Measurements from ENCODE around the gene EIF5.

DNA sequence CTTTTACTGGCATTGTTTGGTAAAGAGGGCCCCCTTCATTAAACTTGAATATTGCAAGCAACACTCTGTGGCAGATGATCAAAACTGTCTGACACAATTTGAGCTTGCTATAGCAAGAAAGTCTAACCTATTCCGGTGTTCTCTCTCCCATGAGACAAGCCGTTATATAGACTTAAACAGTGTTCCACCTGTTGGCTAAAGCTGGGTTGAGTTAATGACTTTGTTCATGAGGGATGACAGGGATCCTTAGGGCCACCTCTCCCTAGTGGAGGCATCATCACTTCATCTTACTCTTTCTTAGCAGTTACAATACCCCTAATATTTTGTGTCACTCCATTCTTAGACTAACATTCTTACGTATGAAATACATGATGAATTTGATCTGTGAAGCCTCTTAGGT, 3.8 kb downstream of the EIF5 start:
- TF ChIP-seq CTCF (IDR thresholded peaks at IDR 0.05) (no peak), POLR2A (IDR thresholded peaks at IDR 0.05) (no peak)
